HL-60/S4 treated with phorbol 12-myristate 13-acetate at 8.2 ng/mL for 4 days and 3 days (cell line): Measurements from ENCODE around the gene XG.

ENCODE experiments used
- in situ Hi-C: fragments of 300-500 bp; cut with MboI; formaldehyde crosslinking; loops from 2 replicates; pipeline ENCODE4 v1.15.0; 2022; ENCODE audit warnings: low sequenced_read_pairs

Gene XG

DNA sequence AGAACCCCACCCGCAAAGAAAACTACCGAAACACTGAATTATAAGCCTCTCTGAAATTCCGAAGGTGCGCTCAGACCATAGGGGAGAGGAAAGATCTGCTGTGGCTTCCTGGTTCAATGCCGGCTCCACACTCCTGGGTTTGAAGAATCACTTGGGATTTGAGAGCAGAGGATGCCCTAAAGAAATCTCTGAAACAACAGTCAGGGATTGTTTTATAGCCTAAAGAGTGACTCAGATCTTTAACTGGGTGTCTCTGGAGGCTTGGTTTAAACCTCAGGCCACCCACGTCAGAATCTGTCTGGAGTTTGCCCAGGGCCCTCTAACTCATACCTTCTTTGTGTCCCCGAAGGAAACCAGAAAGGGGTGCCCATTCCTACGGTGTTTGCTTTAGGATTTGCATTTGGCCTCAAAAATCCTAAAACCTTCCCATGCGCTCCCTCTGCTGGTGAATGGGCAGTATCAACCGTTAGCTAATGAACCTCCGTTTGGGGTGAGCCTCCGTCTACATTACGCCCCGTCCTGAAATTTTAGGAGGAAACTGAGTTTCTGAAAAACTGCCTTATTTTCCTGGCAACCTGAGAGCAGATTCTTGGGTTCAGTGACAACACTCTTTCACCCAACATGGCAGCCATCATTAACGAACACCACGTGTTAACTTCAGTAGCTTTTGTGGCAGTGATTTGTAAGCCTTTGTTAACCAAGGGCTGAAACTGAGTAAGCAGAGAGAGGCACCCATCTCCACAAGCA lies 60.5 kb downstream of the XG start:
- in situ Hi-C loops: loop anchor here (25.0 kb wide), 1 partner anchor 175 kb away; no protein-coding TSS in a partner anchor

DNA sequence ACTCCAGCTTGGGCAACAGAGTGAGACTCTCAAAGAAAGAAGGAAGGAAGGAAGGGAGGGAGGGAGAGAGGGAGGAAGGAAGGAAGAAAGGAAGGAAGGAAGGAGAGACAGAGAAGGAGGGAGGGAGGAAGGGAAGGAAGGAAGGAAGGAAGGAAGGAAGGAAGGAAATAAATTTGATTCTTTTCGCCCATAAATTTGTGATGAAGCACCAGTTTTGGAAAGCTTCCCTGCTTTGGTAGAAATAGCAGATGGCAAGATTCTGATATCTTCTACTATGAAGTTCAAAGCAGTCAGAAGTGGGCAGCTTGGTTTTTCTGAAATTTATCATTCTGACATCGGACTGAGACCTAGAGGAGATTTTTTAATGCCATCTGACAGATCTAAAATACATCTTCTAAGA lies 65.2 kb downstream of the XG start:
- in situ Hi-C loops: loop anchor here (25.0 kb wide), 1 partner anchor 180 kb away; no protein-coding TSS in a partner anchor

DNA sequence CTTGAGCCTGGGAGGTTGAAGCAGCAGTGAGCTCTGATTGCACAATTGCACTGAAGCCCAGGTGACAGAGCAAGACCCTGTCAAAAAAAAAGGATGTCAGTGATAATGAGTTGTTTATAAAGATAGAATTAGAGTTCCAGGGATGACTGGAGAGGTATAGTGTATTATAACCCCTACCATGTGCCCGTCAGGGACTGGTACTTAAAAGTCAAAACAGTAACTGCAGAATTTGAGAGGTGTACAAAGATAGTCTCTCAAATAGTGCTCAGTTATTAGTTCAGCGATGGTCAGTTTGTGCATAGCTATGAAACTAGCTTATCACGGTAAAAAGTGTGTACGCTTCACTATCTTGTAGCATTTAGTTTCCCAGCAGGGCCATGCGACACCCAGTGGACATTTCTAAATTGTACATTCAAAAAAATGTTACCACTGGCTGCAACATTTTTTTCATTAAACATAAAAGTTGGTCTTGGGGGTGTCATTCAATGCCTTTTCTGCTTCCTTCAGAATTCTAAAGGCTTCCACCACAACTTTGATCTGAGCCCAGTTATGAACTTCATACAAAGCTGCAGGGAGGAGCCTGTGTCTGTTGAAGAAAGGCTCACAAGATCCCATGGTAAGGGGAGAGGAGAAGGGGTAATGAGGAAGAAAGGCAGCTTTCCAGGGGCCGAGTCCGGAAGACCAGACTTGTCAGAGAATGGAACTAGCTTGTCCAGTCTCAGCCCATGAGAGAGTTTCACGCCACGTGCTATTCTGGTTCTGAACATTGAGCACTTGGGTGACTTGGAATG lies 67.7 kb downstream of the XG start:
- in situ Hi-C loops: loop anchor here (25.0 kb wide), 1 partner anchor 182 kb away; no protein-coding TSS in a partner anchor

DNA sequence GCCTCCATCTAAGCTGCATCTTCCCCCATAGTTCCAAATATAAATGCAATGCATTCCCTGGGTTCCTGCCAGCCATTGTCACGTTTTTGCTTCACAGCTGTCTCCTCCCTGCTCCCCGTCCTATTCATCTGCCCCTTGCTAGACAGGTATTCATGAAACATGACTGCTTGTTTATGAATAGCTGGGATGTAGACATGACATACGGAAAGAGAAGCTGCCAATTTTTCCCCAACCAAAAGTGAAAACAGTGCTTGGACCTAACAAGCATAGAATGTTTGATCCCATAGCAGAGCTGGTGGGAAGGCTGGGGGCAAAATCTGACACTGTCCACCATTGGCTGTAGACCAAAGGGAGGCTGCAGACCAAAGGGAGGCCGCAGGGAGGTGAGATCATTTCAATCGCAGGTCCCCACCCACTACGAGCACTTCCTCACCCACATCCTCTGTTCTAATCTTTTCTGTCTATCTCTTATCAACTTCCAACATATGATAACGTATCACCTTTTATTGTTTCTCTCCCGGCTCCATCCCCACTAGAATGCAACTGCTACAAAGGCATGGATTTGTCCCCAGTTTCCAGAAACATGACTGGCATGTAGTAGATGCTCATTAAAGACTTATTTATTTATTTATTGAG lies 68.4 kb downstream of the XG start:
- in situ Hi-C loops: loop anchor here (25.0 kb wide), 1 partner anchor 183 kb away; no protein-coding TSS in a partner anchor

DNA sequence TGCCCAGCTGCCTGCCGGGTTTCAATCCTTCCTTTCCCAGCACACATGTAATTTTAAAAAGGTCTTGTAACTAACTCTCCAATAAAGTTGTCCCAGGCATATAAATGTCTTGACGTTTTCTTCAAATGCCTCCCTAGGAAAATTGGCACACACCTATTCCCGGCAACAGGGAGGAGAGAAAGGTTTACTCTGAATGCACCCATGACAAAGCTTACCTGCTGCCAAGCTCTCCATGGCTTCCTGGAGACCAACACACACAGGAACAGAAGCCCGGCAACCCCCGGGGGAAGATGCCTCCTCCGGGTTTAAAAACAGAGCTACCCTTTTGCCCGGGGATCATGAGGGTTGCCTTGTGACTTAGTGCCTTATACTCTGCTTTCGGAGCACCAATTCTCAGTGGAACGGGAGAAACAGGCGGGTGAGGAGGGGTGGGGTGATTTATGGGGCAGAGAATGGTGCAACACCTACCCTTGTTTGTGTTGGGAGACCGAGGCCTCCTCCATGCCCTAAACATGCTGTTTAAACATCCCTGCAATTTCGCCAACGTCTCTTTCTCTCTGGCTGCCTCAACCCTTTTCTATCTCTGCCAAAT lies 72.1 kb downstream of the XG start:
- in situ Hi-C loops: loop anchor here (25.0 kb wide), 1 partner anchor 187 kb away; no protein-coding TSS in a partner anchor

DNA sequence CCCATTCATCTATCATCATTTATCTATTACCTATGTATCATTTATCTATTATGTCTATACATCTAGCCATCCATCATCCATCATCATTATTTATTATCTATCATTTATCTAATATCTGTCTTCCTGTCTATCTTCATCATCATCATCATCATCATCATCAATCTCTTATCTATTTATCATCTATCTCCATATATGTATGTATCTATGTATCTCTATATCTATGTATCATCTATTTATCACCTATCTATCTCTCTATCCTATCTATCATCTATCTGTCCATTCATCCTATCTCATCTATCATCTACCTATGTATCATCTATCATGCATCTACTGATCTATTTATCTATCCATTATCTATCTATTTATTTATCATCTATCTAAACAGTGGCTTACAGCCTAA lies 73.0 kb downstream of the XG start:
- in situ Hi-C loops: loop anchor here (25.0 kb wide), 1 partner anchor 188 kb away; no protein-coding TSS in a partner anchor

DNA sequence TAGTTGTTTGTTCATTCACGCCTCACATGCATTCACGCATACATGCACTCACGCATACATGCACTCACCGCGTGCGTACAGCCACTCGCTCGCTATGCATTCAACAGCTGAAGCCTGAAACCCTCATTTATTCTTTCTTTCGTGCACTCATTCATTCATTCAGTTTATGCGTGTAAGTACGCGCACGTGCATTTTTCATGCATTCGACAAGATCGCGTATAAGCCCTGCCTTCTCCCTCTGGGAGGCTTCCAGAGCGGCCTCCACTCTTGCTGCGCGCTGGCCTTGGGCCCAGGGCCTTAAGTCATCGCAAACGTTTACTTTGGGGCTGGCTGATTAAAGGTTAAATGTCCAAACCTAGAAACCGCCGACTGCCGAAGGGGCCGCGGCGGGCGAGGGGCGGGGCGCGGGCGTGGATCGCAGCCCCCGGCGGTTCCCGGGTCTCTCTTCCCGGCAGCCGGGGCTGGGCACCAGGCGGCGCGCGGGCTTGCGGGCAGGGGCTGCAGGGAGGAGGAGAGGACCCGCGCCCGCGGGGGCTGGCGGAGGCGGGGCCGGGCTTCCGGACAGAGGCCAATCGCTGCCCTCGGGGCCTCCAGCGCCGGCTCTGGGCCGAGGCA lies 76.6 kb downstream of the XG start, which contains the start of gene GYG2:
GYG2 (plus strand) TSS at position 587 of the 615 bp plus-strand sequence. CDS start 1,259 bp downstream, outside the sequence.
- in situ Hi-C loops: no loop called here

DNA sequence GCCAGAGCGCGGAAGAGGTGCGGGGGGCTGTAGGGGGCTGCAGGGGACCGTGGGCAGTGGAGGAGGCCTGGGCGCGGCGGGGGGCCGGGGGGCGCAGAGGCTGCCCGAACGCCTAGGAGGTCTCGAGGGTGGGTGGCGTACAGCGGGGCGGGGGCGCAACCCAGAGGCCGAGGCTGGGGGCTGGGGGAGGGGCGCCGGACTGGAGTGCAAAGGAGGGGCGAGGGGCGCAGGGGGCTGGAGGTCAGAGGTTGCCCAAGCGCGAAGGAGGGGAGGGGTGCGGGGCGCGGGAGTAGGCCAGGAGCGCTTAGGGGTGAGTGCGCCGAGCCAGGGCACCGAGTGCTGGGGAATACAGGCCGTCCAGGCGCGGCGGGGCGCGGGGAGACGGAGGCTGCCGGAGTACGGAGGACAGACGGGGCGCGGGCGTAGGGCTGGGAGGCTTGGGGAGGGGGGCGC lies 77.1 kb downstream of the XG start:
- in situ Hi-C loops: no loop called here

DNA sequence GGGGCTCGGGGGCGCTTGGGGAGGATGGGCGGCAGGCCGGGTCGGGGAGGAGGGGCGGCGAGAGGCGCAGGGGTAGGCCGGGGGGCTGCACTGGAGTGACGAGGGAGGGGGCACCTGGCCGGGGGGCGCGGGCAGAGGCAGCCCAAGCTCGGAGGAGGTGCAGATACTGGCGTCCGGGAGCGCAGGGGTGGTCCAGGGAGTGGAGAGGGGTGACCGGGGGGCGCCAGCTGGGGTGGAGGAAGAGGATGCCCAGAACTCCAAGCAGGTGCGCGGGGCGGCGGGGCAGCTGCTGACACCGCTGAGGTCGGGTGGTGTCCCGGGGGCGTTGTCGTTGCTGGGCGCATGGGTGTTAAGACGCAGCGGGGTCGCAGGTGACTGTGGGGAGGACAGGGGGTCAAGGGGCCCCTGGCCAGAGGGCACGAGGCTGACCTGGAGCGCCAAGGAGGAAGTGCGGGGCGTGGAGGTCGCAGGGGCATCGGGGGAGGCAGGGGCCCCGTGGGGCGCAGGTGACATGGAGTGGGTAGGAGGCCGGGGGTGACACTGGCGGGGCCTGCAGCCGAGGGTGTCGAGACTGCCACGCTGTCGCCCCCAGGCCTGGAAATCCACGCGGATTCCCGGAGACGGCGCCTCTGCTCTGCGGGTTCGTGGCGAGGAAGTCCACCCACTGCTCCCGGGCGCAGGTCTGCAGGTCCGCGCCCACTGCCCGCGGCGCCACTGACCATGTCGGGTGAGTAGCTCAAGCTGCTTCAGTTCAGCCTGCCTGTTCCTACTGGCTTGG lies 77.8 kb downstream of the XG start:
- in situ Hi-C loops: no loop called here

DNA sequence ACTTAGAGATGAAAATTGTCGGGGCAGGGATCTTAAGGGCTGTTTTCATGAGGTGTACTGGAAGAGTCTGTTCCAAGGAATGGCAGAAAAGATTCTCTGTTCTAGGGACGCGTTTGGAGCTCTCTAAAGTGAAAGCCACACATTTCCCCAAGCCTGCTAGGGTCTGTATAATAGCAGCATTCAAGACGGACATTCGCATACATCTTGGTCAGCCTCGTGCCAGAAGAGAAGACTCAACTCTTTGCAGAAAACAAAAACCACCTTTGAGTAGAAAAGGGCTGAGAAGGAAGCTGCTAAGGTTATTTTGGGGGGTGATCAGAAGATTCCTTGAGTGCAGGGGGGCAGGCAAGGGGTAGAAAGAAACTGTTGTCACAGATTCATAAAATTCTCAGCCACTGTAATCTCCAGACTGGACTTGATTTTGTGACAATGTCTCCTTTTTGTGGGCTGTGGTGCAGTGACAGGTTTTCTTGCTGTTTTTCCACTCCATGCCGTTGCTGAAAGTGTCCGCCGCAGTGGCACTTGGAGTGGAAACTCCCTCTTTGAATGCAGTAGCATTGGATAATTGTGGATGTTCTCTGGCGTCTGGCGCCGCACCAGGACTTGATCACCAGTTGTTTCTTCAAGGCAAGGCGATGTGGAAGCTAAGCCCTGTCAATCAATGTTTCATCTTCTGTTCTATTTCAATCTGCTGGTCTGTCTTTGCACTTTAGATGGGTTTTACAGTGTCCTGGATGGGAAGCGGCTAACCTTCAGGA lies 79.8 kb downstream of the XG start:
- in situ Hi-C loops: no loop called here

DNA sequence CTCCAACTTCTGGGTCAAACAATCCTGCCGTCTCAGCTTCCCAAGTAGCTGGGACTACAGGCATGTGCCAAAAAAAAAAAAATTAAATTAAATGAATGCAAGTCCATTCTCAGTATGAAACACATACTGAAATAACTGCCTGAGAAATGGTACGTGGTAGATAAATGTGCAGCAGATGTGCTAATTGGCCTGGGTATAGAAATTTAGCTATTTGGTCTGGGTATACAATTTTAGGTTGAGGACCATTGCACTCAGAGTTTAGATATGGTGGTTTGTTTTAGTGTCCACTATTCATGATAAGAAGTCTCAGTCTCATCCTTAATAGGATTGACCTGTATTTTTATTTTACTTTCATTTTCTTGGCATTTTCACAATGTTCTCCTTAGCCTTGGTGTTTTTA lies 86.1 kb downstream of the XG start:
- in situ Hi-C loops: no loop called here

DNA sequence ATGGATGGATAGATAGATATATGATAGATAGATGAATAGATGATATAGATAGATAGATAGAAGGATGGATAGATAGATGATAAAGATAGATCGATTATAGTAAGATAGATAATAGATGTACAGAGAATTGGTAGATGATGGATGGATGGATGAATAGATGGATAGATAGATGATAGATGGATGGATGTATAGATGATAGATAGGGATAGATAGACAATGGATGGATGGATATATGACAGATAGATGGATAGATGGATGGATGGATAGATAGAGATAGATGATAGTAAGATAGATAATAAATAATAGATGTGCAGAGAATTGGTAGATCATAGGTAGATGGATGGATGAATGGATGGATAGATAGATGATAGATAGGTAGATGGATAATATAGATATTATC lies 89.1 kb downstream of the XG start:
- in situ Hi-C loops: no loop called here

DNA sequence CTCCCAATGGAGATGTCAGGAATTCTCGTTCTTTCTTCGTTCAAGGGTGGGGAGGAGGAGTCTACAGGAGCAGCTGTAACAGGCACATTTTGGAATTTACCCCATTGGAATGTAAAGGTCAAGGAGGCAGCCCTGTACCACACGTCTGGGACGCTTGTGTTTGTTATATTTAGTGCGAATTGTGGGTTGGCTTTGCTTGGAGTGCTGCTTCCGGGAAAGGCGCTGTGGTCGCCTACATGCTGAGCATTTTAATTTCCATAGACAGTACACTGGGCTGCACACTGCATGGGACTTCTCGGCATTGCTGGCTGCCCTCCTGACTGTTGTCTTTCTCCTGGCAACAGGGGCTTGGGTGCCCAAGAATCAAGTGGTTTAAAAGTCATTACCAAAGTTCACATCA lies 89.7 kb downstream of the XG start:
- in situ Hi-C loops: no loop called here

DNA sequence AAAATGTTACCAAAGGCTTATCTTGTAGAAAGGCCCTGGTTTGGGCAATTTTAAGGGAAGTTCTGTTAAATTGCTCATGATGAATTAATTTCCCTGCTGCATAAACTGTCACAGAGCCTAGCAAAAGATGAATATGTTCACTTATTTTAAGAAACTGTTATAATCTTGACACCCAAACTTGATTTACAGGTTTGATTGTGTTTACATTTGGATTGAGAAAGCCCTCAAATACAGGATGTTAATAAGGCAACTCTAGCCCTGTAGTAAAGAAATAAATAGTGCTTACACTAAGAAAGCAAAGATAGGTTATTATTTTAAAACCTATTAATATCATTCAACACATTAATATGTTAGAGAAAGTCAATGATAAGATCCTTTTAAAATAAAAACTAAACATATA lies 95.2 kb downstream of the XG start:
- in situ Hi-C loops: no loop called here

DNA sequence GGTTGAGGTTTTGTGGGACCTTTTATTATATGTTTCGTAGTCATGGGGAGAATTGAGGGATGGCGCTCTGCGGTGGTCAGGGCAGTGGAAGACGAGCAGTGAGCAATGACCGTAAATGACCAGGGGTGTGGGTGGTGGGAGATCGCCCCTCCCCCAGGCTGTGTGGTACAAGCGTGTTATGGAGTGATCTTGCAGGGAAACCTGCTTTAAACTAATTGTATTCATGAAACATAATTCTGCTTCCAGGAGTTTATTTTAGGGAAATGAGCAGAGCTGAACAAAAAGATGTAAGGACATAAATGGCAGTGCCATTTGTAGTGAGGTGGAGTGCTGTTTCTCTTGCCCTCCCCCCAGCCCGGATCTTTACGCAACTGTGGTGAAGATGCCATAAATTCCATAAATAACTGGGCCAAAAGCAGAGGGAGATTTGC lies 97.0 kb downstream of the XG start:
- in situ Hi-C loops: no loop called here

DNA sequence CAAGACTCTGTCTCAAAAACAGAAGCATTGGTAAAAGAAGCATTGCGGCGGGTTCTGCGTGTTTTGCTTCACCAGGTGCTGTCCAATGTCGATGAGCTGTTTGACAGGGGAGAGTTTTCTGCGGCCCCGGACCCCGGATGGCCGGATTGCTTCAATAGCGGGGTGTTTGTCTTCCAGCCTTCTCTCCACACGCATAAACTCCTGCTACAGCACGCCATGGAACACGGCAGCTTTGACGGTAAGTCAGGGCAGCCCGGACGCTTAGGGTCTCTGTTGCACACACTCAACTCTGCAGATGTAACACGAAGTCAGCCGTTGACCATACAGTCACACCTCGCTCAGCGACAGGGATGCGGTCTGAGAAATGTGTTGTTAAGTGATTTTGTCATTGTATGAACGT lies 103.1 kb downstream of the XG start:
- in situ Hi-C loops: no loop called here

DNA sequence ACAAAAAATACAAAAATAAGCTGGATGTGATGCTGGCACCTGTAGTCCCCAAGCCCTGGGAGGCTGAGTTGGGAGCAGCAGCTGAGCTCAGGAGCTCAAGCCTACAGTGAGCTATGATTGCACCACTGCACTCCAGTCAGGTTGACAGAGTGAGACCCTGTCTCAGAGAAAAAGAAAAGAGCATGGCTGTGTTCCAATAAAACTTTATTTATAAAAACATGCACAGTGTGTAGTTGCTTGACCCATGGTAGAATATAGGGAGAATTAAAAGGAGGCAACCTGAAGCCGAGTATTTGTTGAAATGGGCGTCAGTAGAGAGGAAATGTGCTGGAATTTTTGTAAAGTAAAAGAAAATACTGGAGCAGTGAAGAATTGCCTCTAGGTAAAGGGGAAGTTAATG lies 103.9 kb downstream of the XG start:
- in situ Hi-C loops: no loop called here

DNA sequence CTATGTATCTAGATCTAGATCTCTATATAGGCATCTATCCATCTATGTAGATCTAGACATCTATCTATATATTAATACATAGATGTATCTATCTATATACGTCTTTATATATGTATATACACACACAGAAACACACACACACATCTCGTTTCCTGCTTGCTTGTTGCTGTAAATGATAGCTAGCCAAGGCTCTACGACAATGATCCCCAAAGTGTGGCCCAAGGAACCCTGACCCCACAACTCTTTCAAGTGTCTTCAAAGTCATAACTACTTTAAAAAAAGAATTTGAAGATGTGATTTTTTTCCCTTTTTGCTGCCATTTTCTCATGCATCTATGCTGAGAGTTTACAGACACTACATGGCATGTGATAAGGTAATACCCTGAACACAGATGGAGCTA lies 105.7 kb downstream of the XG start:
- in situ Hi-C loops: no loop called here

DNA sequence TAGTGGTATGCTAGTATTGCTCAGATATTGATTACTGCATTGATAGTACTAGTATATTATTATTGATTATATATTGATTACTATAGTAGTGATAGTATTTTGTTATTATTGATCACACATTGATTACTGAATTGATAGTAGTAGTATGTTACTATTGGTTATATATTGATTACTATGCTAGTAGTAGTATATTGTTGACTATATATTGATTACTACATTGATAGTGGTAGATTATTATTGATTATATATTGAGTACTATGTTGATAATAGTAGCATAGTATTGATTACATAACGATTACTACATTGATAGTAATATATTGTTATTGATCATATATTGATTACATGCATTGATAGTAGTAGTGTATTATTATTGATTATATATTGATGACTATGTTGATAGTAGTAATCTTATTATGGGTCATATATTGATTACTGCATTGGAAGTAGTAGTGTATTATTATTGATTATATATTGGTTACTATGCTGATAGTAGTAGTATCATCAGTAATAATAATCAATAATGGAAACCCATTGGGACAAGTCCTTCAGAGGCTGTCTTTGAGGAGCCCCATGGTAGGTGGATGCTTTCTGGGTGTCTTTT lies 107.5 kb downstream of the XG start:
- in situ Hi-C loops: no loop called here
